Gastroesophageal sphincter (tissue), 3 donors: ENCODE data around the gene ACCSL.

Experiments used
- EP300 ChIP-seq: sonication (generic); formaldehyde crosslinking; IDR thresholded peaks from one replicate; pipeline ENCODE4 v1.6.1; 2017; ENCODE audit warnings: antibody characterized with exemption, mild to moderate bottlenecking
- POLR2A ChIP-seq, 2 donors: fragments of 450-650 bp; IDR thresholded peaks; one replicate each; pipeline ENCODE4 v1.6.1; 2017; ENCODE audit warnings: antibody characterized with exemption in 2 of 2, mild to moderate bottlenecking in 2 of 2, moderate library complexity in 1 of 2
- POLR2AphosphoS5 ChIP-seq: sonication (generic); formaldehyde crosslinking; IDR thresholded peaks from one replicate; pipeline ENCODE4 v1.6.1; 2017; ENCODE audit warnings: antibody characterized with exemption
- TF ChIP-seq, protein P1 (sequence below), 4 experiments: fragments of 200-600 bp in 2 of 4; fragments of 450-650 bp in 2 of 4; sonication (generic) in 1 of 4; IDR thresholded peaks; one replicate each; pipeline ENCODE4 v1.5.1; 2017 to 2019; ENCODE audit warnings: antibody characterized with exemption in 4 of 4, mild to moderate bottlenecking in 2 of 4, moderate library complexity in 2 of 4

DNA sequence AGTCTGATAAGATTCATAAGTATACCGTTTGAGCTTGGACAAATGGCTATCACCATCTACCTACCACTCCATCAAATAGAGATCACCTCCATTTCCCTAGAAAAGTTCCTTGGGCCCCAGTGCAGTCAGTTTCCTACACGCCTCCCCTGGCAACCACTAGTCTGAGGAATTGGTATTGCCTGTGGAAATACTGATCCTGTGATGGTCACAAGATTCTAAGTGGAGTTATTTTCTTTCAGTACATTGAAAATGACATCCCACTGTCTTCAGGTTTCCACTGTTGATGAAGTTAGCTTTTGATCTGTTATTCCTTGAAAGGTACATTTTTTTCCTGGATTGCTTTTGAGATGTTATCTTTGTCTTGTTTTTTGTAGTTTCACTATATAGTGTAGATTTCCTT lies 4.6 kb upstream of the ACCSL start:
- TF ChIP-seq POLR2A (IDR thresholded peaks at IDR 0.05) = no peak
- TF ChIP-seq, protein P1, sequence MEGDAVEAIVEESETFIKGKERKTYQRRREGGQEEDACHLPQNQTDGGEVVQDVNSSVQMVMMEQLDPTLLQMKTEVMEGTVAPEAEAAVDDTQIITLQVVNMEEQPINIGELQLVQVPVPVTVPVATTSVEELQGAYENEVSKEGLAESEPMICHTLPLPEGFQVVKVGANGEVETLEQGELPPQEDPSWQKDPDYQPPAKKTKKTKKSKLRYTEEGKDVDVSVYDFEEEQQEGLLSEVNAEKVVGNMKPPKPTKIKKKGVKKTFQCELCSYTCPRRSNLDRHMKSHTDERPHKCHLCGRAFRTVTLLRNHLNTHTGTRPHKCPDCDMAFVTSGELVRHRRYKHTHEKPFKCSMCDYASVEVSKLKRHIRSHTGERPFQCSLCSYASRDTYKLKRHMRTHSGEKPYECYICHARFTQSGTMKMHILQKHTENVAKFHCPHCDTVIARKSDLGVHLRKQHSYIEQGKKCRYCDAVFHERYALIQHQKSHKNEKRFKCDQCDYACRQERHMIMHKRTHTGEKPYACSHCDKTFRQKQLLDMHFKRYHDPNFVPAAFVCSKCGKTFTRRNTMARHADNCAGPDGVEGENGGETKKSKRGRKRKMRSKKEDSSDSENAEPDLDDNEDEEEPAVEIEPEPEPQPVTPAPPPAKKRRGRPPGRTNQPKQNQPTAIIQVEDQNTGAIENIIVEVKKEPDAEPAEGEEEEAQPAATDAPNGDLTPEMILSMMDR (IDR thresholded peaks at IDR 0.05) = no peak
- no peak for TF ChIP-seq EP300
- TF ChIP-seq POLR2AphosphoS5 = no peak
